HCT116 (cell line): ENCODE results near the gene SF3B6. TPM values are rescaled to one million over a fixed set of nuclear protein-coding genes. Genes with fewer than 3 reads are reported as not detected.

Experiments used
- ATAC-seq: fragments of 200-7000 bp; cut with Tn5 transposase; 2 replicates; pipeline ENCODE4 v1.9.1; 2020; ENCODE audit warnings: mild to moderate bottlenecking, moderate library complexity
- BruUV-seq: library from RNA; stranded (reverse); fragments of 400-500 nt; replicated peaks from 2 replicates; lab custom pipeline; 2021; lab: Mats Ljungman, UMichigan
- CTCF ChIA-PET: fragments of 300-600 bp; sonication (Branson Sonifier 250); formaldehyde crosslinking; loops from one replicate; lab custom pipeline; 2021; ENCODE audit warnings: antibody characterized with exemption; lab: Charles Lee
- POLR2A ChIA-PET: fragments of 300-600, 350-600 bp; sonication (Branson Sonifier 250); formaldehyde crosslinking; loops from one replicate; lab custom pipeline; 2021; ENCODE audit warnings: antibody characterized with exemption; lab: Charles Lee
- RAD21 ChIA-PET, 2 experiments: fragments of 300-600 bp; sonication (Branson Sonifier 250); formaldehyde crosslinking; loops; one replicate each; lab custom pipeline; 2023; ENCODE audit warnings: low total read pairs in 2 of 2; ENCODE audit not compliant: uncharacterized antibody in 2 of 2, unreplicated experiment in 2 of 2, low non-redundant PET in 1 of 2; lab: Charles Lee
- DNase-seq: peaks from one replicate; pipeline ENCODE4 v3.0.0-alpha.2; 2010; ENCODE audit warnings: low read depth, low spot score
- H2AFZ ChIP-seq: fragments of 200-600 bp; shearing (Covaris generic), sonication (generic); 2 replicates; pipeline ENCODE4 v1.6.1; 2017; ENCODE audit warnings: low read depth, mixed run types, mixed read lengths, antibody characterized with exemption, low read length; ENCODE audit not compliant: poor library complexity, severe bottlenecking
- H3K27ac ChIP-seq: 2 replicates; pipeline ENCODE4 v1.5.1; 2012; ENCODE audit warnings: low read depth, low read length
- H3K27me3 ChIP-seq: fragments of 200-600 bp; sonication (generic); 2 replicates; pipeline ENCODE4 v1.6.1; 2016; ENCODE audit warnings: mixed run types, low read length, mixed read lengths; ENCODE audit not compliant: insufficient read depth
- H3K36me3 ChIP-seq, 2 experiments: fragments of 200-500 bp in 1 of 2; fragments of 200-600 bp in 1 of 2; sonication (Bioruptor generic) in 1 of 2; sonication (generic) in 1 of 2; 2 replicates each; pipeline versions ENCODE4 v1.5.1 to v1.6.1; 2014 to 2016; ENCODE audit warnings: low read length in 2 of 2, inconsistent platforms in 1 of 2, mixed read lengths in 1 of 2, mixed run types in 1 of 2; ENCODE audit not compliant: insufficient read depth in 2 of 2, control insufficient read depth in 1 of 2
- H3K4me1 ChIP-seq, 2 experiments: fragments of 200-600 bp in 1 of 2; sonication (generic) in 1 of 2; 2 replicates each; pipeline versions ENCODE4 v1.5.1 to v1.6.1; 2012 to 2017; ENCODE audit warnings: low read length in 2 of 2, inconsistent platforms in 1 of 2, mild to moderate bottlenecking in 1 of 2, mixed read lengths in 1 of 2, mixed run types in 1 of 2, moderate library complexity in 1 of 2; ENCODE audit not compliant: insufficient read depth in 2 of 2, control insufficient read depth in 1 of 2
- H3K4me2 ChIP-seq: fragments of 200-600 bp; sonication (generic); 2 replicates; pipeline ENCODE4 v1.6.1; 2017; ENCODE audit warnings: mixed run types, low read length, mixed read lengths
- H3K4me3 ChIP-seq, 2 experiments: fragments of 200-600 bp in 1 of 2; sonication (generic) in 1 of 2; replicated peaks in 1 of 2; 2 replicates each; pipeline ENCODE4 v1.5.1; 2011 to 2016; ENCODE audit warnings: low read length in 2 of 2, control low read depth in 1 of 2, low read depth in 1 of 2, mild to moderate bottlenecking in 1 of 2, mixed read lengths in 1 of 2, mixed run types in 1 of 2
- H3K79me2 ChIP-seq: fragments of 200-600 bp; sonication (generic); 2 replicates; pipeline ENCODE4 v1.6.1; 2017; ENCODE audit warnings: mild to moderate bottlenecking, mixed run types, low read length, moderate library complexity, mixed read lengths; ENCODE audit not compliant: insufficient read depth
- H3K9ac ChIP-seq: fragments of 200-600 bp; sonication (generic); 2 replicates; pipeline ENCODE4 v1.6.1; 2016; ENCODE audit warnings: low read length, mixed read lengths
- H3K9me2 ChIP-seq: fragments of 200-600 bp; sonication (generic), shearing (Covaris generic); 2 replicates; pipeline ENCODE4 v1.6.1; 2017; ENCODE audit warnings: mixed run types, mild to moderate bottlenecking, moderate library complexity; ENCODE audit not compliant: insufficient read depth
- H3K9me3 ChIP-seq, 2 experiments: fragments of 200-500 bp in 1 of 2; fragments of 200-600 bp in 1 of 2; sonication (Bioruptor generic) in 1 of 2; sonication (generic) in 1 of 2; 2 replicates each; pipeline ENCODE4 v1.6.1; 2014 to 2017; ENCODE audit warnings: low read length in 2 of 2, mixed read lengths in 2 of 2, inconsistent platforms in 1 of 2, low read depth in 1 of 2, mild to moderate bottlenecking in 1 of 2, mixed run types in 1 of 2, moderate library complexity in 1 of 2; ENCODE audit not compliant: control insufficient read depth in 1 of 2, insufficient read depth in 1 of 2
- H4K20me1 ChIP-seq: fragments of 200-600 bp; sonication (generic), shearing (Covaris generic); 2 replicates; pipeline ENCODE4 v1.6.1; 2017; ENCODE audit warnings: mixed run types, mild to moderate bottlenecking, moderate library complexity; ENCODE audit not compliant: insufficient read depth
- ATF3 ChIP-seq: IDR thresholded peaks from 2 replicates; pipeline ENCODE4 v1.6.1; 2012
- CBX3 ChIP-seq: IDR thresholded peaks from 2 replicates; pipeline ENCODE4 v1.6.1; 2012; ENCODE audit warnings: low read depth
- CEBPB ChIP-seq: IDR thresholded peaks from 2 replicates; pipeline ENCODE4 v1.6.1; 2012; ENCODE audit warnings: low read depth
- ELF1 ChIP-seq: IDR thresholded peaks from 2 replicates; pipeline ENCODE4 v1.6.1; 2012; ENCODE audit warnings: low read depth, borderline replicate concordance
- EZH2 ChIP-seq: fragments of 200-600 bp; sonication (generic); IDR thresholded peaks from 2 replicates; pipeline ENCODE4 v1.6.1; 2017; ENCODE audit warnings: antibody characterized with exemption, mixed run types
- EZH2phosphoT487 ChIP-seq: fragments of 200-600 bp; IDR thresholded peaks from 2 replicates; pipeline ENCODE4 v1.6.1; 2018; ENCODE audit warnings: antibody characterized with exemption, borderline replicate concordance
- MAX ChIP-seq: IDR thresholded peaks from 2 replicates; pipeline ENCODE4 v1.6.1; 2012
- POLR2A ChIP-seq: IDR thresholded peaks from 2 replicates; pipeline ENCODE4 v1.7.0; 2011; ENCODE audit warnings: borderline replicate concordance; ENCODE audit not compliant: insufficient read depth, insufficient read length; ENCODE audit errors: extremely low read depth
- SIN3A ChIP-seq: IDR thresholded peaks from 2 replicates; pipeline ENCODE4 v1.6.1; 2012; ENCODE audit warnings: low read depth
- SP1 ChIP-seq: IDR thresholded peaks from 2 replicates; pipeline ENCODE4 v1.6.1; 2012; ENCODE audit warnings: low read depth
- YY1 ChIP-seq: IDR thresholded peaks from 2 replicates; pipeline ENCODE4 v1.6.1; 2011; ENCODE audit warnings: low read length, low read depth, moderate library complexity, mild to moderate bottlenecking; ENCODE audit not compliant: insufficient replicate concordance; ENCODE audit errors: extremely low read depth
- intact Hi-C: fragments of 100-400 bp; cut with micrococcal nuclease; formaldehyde crosslinking; loops from 2 replicates; pipeline ENCODE4 v1.10.0; 2022
- total RNA-seq: library from RNA; stranded (reverse); gene quantifications from one replicate; pipeline ENCODE4 v1.2.1, GENCODE V29; 2021; ENCODE audit not compliant: unreplicated experiment

SF3B6 gene
- total RNA-seq, 1 experiment from 2014 or later = 129 TPM

GRCh38 chr2:24121066-24121465 lies 44.9 kb upstream of the SF3B6 start:
- ChIA-PET POLR2A (interaction anchor here (1.0 kb wide), 1 partner anchor 44 kb away, joined by 3 read pairs; no protein-coding TSS in a partner anchor), CTCF (no interaction called here), RAD21 (no interaction called here)
- no peak for DNase-seq
- Histone ChIP-seq H3K9me2 (no peaks in the 10 kb centered on the region), H3K9me3 (no peaks in the 10 kb centered on the region), H3K9ac (no peak overlapping the region), H3K4me1 (peaks cover 7 to 15% of the 10 kb centered on the region in 2 experiments; a peak in 3 of 4 replicates), H3K79me2 (no peaks in the 10 kb centered on the region), H3K27ac (no peak overlapping the region), H3K36me3 (no peaks in the 10 kb centered on the region), H3K27me3 (no peaks in the 10 kb centered on the region), H4K20me1 (no peaks in the 10 kb centered on the region), H3K4me2 (no peak overlapping the region), H2AFZ (no peak overlapping the region), H3K4me3 (no peak overlapping the region)
- TF ChIP-seq CEBPB (no peak), CBX3 (no peak), ATF3 (no peak), YY1 (no peak), EZH2 (no peak)
- BruUV-seq = no TSS peak
- intact Hi-C loops = no loop called here
- no peak for ATAC-seq

- POLR2A ChIA-PET = no interaction called here
Observed at GRCh38 chr2:24117902-24118301, 41.8 kb upstream of the SF3B6 start.

More at GRCh38 chr2:24117902-24118301, 41.8 kb upstream of the SF3B6 start:
- Histone ChIP-seq H3K4me2 (no peak overlapping the region), H2AFZ (no peak overlapping the region), H3K36me3 (no peaks in the 10 kb centered on the region), H3K4me1 (peaks cover 3 to 7% of the 10 kb centered on the region in 2 experiments; a peak in 2 of 4 replicates), H3K27ac (no peak overlapping the region), H3K4me3 (no peak overlapping the region), H4K20me1 (no peaks in the 10 kb centered on the region), H3K79me2 (no peaks in the 10 kb centered on the region), H3K9me3 (no peaks in the 10 kb centered on the region), H3K27me3 (no peaks in the 10 kb centered on the region), H3K9me2 (no peaks in the 10 kb centered on the region), H3K9ac (no peak overlapping the region)
- no peak for DNase-seq
- intact Hi-C loops = no loop called here
- ChIA-PET RAD21 (no interaction called here), CTCF (no interaction called here)
- no peak for ATAC-seq
- TF ChIP-seq EZH2phosphoT487 (no peak), MAX (no peak), ELF1 (no peak), POLR2A (no peak), SIN3A (no peak), SP1 (no peak), YY1 (no peak)
- no TSS peak for BruUV-seq
